K562 (cell line): Measurements from ENCODE around the gene SLC39A5. TPM values are rescaled to one million over a fixed set of nuclear protein-coding genes. Genes with fewer than 3 reads are reported as not detected.

Experiments used
- ARID4B ChIP-seq: sonication (generic); formaldehyde crosslinking; IDR thresholded peaks from 2 replicates; pipeline ENCODE4 v1.8.0; 2022; ENCODE audit warnings: mild to moderate bottlenecking, missing genetic modification reagents
- ATF1 ChIP-seq, 2 experiments: fragments of 450-650 bp in 1 of 2; IDR thresholded peaks; 2 replicates each; pipeline ENCODE4 v1.6.1; 2016; ENCODE audit warnings: missing compliant biosample characterization in 1 of 2, missing genetic modification characterization in 1 of 2
- CREB1 ChIP-seq, 2 experiments: sonication (generic) in 1 of 2; formaldehyde crosslinking in 1 of 2; IDR thresholded peaks; 2 replicates each; pipeline versions ENCODE4 v1.6.1 to v1.8.0; 2012 to 2022; ENCODE audit warnings: inconsistent platforms in 1 of 2, mild to moderate bottlenecking in 1 of 2, missing genetic modification reagents in 1 of 2, moderate library complexity in 1 of 2
- GMEB1 ChIP-seq: fragments of 250-450 bp; sonication (Bioruptor Pico); IDR thresholded peaks from 2 replicates; pipeline ENCODE4 v1.4.0; 2020; ENCODE audit warnings: mild to moderate bottlenecking
- MTA1 ChIP-seq: fragments of 450-650 bp; IDR thresholded peaks from 2 replicates; pipeline ENCODE4 v1.6.1; 2017; ENCODE audit warnings: borderline replicate concordance
- RREB1 ChIP-seq: fragments of 250-450 bp; sonication (Bioruptor Pico); IDR thresholded peaks from 2 replicates; pipeline ENCODE4 v1.4.0; 2020
- SAFB2 ChIP-seq: fragments of 200-400 bp; formaldehyde crosslinking; IDR thresholded peaks from 2 replicates; pipeline ENCODE4 v1.6.1; 2018; ENCODE audit warnings: borderline replicate concordance, low read length, low read depth, moderate library complexity; ENCODE audit not compliant: severe bottlenecking
- SAP30 ChIP-seq: fragments of 200-600 bp; sonication (generic); IDR thresholded peaks from 2 replicates; pipeline ENCODE4 v1.6.1; 2012; ENCODE audit warnings: borderline replicate concordance, low read depth, mild to moderate bottlenecking, moderate library complexity, low read length, control low read depth, inconsistent platforms; ENCODE audit not compliant: insufficient read depth, poor library complexity, severe bottlenecking
- TFAP4 ChIP-seq: sonication (generic); formaldehyde crosslinking; IDR thresholded peaks from 2 replicates; pipeline ENCODE4 v1.8.0; 2022; ENCODE audit warnings: missing genetic modification reagents, mild to moderate bottlenecking, moderate library complexity, borderline replicate concordance
- ZBTB7A ChIP-seq: IDR thresholded peaks from 2 replicates; pipeline ENCODE4 v1.6.1; 2011; ENCODE audit warnings: low read depth, mild to moderate bottlenecking, low read length, moderate library complexity, borderline replicate concordance; ENCODE audit not compliant: control insufficient read depth
- ZNF699 ChIP-seq: fragments of 250-450 bp; sonication (Bioruptor Pico); IDR thresholded peaks from 2 replicates; pipeline ENCODE4 v1.8.0; 2021; ENCODE audit warnings: mild to moderate bottlenecking, moderate library complexity; ENCODE audit not compliant: insufficient replicate concordance
- polyA plus RNA-seq, 8 experiments: library from polyadenylated mRNA; depleted of rRNA in 4 of 8; stranded (reverse) in 5 of 8; unstranded in 3 of 8; fragments of >200 nt; fragmentation: Nextera tagmentation in 2 of 8; fragmentation: Illumina TruSeq in 1 of 8; extraction: Ambion mirVana in 2 of 8; extraction: Trizol in 1 of 8; gene quantifications; 2 replicates each; pipeline versions ENCODE4 v1.2.1 to v1.2.3, GENCODE V29; 2011 to 2014; ENCODE audit warnings: inconsistent platforms in 1 of 8, missing spikeins in 1 of 8
- total RNA-seq, 7 experiments: library from RNA; depleted of rRNA in 6 of 7; stranded (reverse); fragments of >200 nt in 6 of 7; fragmentation: Illumina TruSeq in 2 of 7; extraction: Trizol in 2 of 7; gene quantifications; 2 replicates each; pipeline versions ENCODE4 v1.2.1 to v1.2.3, GENCODE V29; 2011 to 2021; ENCODE audit warnings: low replicate concordance in 1 of 7

Gene SLC39A5
- total and polyA plus RNA-seq, 9 of the 15 experiments (the other 6 are each of a cell fraction or from before 2014, with no cell fraction given): 0.08 to 0.10 TPM; not detected in 7

- peak; percentile 92 for TF ChIP-seq ARID4B
- no peak for TF ChIP-seq CREB1 (IDR thresholded peaks at IDR 0.05)
- 0 out of 2 replicates have a peak, but pooled peaks have one; percentile 30 for TF ChIP-seq CREB1 (CRISPR knock-in tag; IDR thresholded peaks at IDR 0.05)
- TF ChIP-seq ZNF699 (CRISPR knock-in tag): no peak
- TF ChIP-seq RREB1 (CRISPR knock-in tag): no peak
- 0 out of 2 replicates have a peak, but pooled peaks have one; percentile 18 for TF ChIP-seq MTA1
- TF ChIP-seq ATF1 (CRISPR knock-in tag; IDR thresholded peaks at IDR 0.05): 0 out of 2 replicates have a peak, but pooled peaks have one; percentile 42
- TF ChIP-seq ATF1 (tag; IDR thresholded peaks at IDR 0.05): peak; percentile 12; the same call in 1 of the 2 replicates
- peak; percentile 29; the same call in 1 of the 2 replicates for TF ChIP-seq GMEB1 (CRISPR knock-in tag)
- TF ChIP-seq ZBTB7A: peak; percentile 99
- TF ChIP-seq TFAP4 (CRISPR knock-in tag): peak; percentile 46; the same call in 1 of the 2 replicates
- TF ChIP-seq SAP30: peak; percentile 72
- TF ChIP-seq SAFB2: no peak
Measured at GRCh38 chr12:56258068-56258819, 28.4 kb downstream of the SLC39A5 start, which contains the start of gene ANKRD52 (continued).
